Tongue (tissue), 2 donors: ENCODE data around the gene MOSPD2. TPM values are rescaled to one million over a fixed set of nuclear protein-coding genes. Genes with fewer than 3 reads are reported as not detected.
A peak's percentile ranks its signal among the peaks of the same experiment; 100 is the strongest.

ENCODE experiments used
- DNase-seq: peaks from one replicate; pipeline ENCODE4 v3.0.0-alpha.2; 2015
- total RNA-seq: library from RNA; depleted of rRNA; stranded (reverse); fragments of >200 nt; gene quantifications from one replicate; pipeline ENCODE4 v1.2.3, GENCODE V29; 2014

MOSPD2 gene
- 12.7 TPM for total RNA-seq

- DNase-seq: peak; percentile 97
Observed at GRCh38 chrX:14872851-14873675, at the start of gene MOSPD2, which contains the start of gene FANCB. MOSPD2 (plus strand) TSS chrX:14873421; CDS start chrX:14873529, 108 bp downstream. FANCB (minus strand) TSS chrX:14873069; CDS start chrX:14865510, 7,559 bp downstream.

- DNase-seq: peak; percentile 48
Observed at GRCh38 chrX:14825851-14826250, 47.4 kb upstream of the MOSPD2 start.

- no peak for DNase-seq
Observed at GRCh38 chrX:14826319-14826718, 46.9 kb upstream of the MOSPD2 start.

- no peak for DNase-seq
Observed at GRCh38 chrX:14829643-14830042, 43.6 kb upstream of the MOSPD2 start.

- DNase-seq: no peak
Observed at GRCh38 chrX:14832151-14832550, 41.1 kb upstream of the MOSPD2 start.

- peak; percentile 22 for DNase-seq
Observed at GRCh38 chrX:14832586-14832985, 40.6 kb upstream of the MOSPD2 start.

- DNase-seq: no peak
Observed at GRCh38 chrX:14837155-14837554, 36.1 kb upstream of the MOSPD2 start.

GRCh38 chrX:14843666-14844065, 29.6 kb upstream of the MOSPD2 start:
- DNase-seq: no peak

GRCh38 chrX:14851526-14851925, 21.7 kb upstream of the MOSPD2 start:
- no peak for DNase-seq

- DNase-seq: no peak
Observed at GRCh38 chrX:14864631-14865030, 8.6 kb upstream of the MOSPD2 start.

- no peak for DNase-seq
Observed at GRCh38 chrX:14865201-14865600, 8.0 kb upstream of the MOSPD2 start.

- no peak for DNase-seq
Observed at GRCh38 chrX:14871767-14872166, 1.5 kb upstream of the MOSPD2 start.

- no peak for DNase-seq
Observed at GRCh38 chrX:14872355-14872754, 866 bp upstream of the MOSPD2 start.

GRCh38 chrX:14873676-14874049, 442 bp downstream of the MOSPD2 start:
- no peak for DNase-seq

GRCh38 chrX:14875624-14876023, 2.4 kb downstream of the MOSPD2 start:
- no peak for DNase-seq

GRCh38 chrX:14883826-14884225, 10.6 kb downstream of the MOSPD2 start:
- no peak for DNase-seq

GRCh38 chrX:14884714-14885113, 11.5 kb downstream of the MOSPD2 start:
- no peak for DNase-seq

- DNase-seq: no peak
Observed at GRCh38 chrX:14886252-14886651, 13.0 kb downstream of the MOSPD2 start.

GRCh38 chrX:14896273-14896672, 23.1 kb downstream of the MOSPD2 start:
- no peak for DNase-seq

- DNase-seq: no peak
Observed at GRCh38 chrX:14897042-14897441, 23.8 kb downstream of the MOSPD2 start.

- DNase-seq: no peak
Observed at GRCh38 chrX:14899607-14900006, 26.4 kb downstream of the MOSPD2 start.

GRCh38 chrX:14902537-14902936, 29.3 kb downstream of the MOSPD2 start:
- DNase-seq: no peak

- no peak for DNase-seq
Observed at GRCh38 chrX:14903891-14904290, 30.7 kb downstream of the MOSPD2 start.

GRCh38 chrX:14913241-14913640, 40.0 kb downstream of the MOSPD2 start:
- DNase-seq: no peak
